Measurements from ENCODE around the gene GPC6.

GRCh38 chr13:93765062-93765461 is 538.5 kb downstream of the GPC6 start:
- TF ChIP-seq EZH2 (optimal IDR thresholded peaks at IDR 0.05; ENCODE audit: low read depth, low read length) (no peak), CTCF (IDR thresholded peaks at IDR 0.05; ENCODE audit: low read length) (no peak), EZH2phosphoT487 (IDR thresholded peaks at IDR 0.05; ENCODE audit: low read length) (no peak)
